K562 (cell line): ENCODE results near the gene TBP. TPM values are rescaled to one million over a fixed set of nuclear protein-coding genes. Genes with fewer than 3 reads are reported as not detected.

Experiments used
- BHLHE40 ChIP-seq: IDR thresholded peaks from 2 replicates; pipeline ENCODE4 v1.6.1; 2011; ENCODE audit warnings: low read length, improper control_type of control experiment
- CBFA2T3 ChIP-seq: fragments of 450-650 bp; IDR thresholded peaks from 2 replicates; pipeline ENCODE4 v1.6.1; 2017
- COPS2 ChIP-seq: fragments of 450-650 bp; conservative IDR thresholded peaks from 2 replicates; pipeline ENCODE4 v1.6.1; 2016; ENCODE audit warnings: mild to moderate bottlenecking, moderate library complexity
- HDAC3 ChIP-seq: fragments of 450-650 bp; IDR thresholded peaks from 2 replicates; pipeline ENCODE4 v1.6.1; 2018; ENCODE audit warnings: borderline replicate concordance, mild to moderate bottlenecking, moderate library complexity; ENCODE audit not compliant: partially characterized antibody
- POLR2H ChIP-seq: IDR thresholded peaks from 2 replicates; pipeline ENCODE4 v1.6.1; 2016; ENCODE audit warnings: missing genetic modification characterization, low read depth, mild to moderate bottlenecking, control low read depth, missing compliant biosample characterization, moderate library complexity
- THAP7 ChIP-seq: fragments of 250-450 bp; sonication (Bioruptor Pico); IDR thresholded peaks from 2 replicates; pipeline ENCODE4 v1.5.0; 2021
- USF2 ChIP-seq: sonication (generic); formaldehyde crosslinking; IDR thresholded peaks from 2 replicates; pipeline ENCODE4 v1.5.0; 2020; ENCODE audit warnings: missing genetic modification reagents
- ZNF212 ChIP-seq: fragments of 450-650 bp; formaldehyde crosslinking; IDR thresholded peaks from 2 replicates; pipeline ENCODE4 v1.4.0; 2020; ENCODE audit warnings: mild to moderate bottlenecking
- polyA plus RNA-seq, 8 experiments: library from polyadenylated mRNA; depleted of rRNA in 4 of 8; stranded (reverse) in 5 of 8; unstranded in 3 of 8; fragments of >200 nt; fragmentation: Nextera tagmentation in 2 of 8; fragmentation: Illumina TruSeq in 1 of 8; extraction: Ambion mirVana in 2 of 8; extraction: Trizol in 1 of 8; gene quantifications; 2 replicates each; pipeline versions ENCODE4 v1.2.1 to v1.2.3, GENCODE V29; 2011 to 2014; ENCODE audit warnings: inconsistent platforms in 1 of 8, missing spikeins in 1 of 8
- total RNA-seq, 7 experiments: library from RNA; depleted of rRNA in 6 of 7; stranded (reverse); fragments of >200 nt in 6 of 7; fragmentation: Illumina TruSeq in 2 of 7; extraction: Trizol in 2 of 7; gene quantifications; 2 replicates each; pipeline versions ENCODE4 v1.2.1 to v1.2.3, GENCODE V29; 2011 to 2021; ENCODE audit warnings: low replicate concordance in 1 of 7
- TF ChIP-seq, protein P1 (sequence below): sonication (generic); formaldehyde crosslinking; IDR thresholded peaks from 2 replicates; pipeline ENCODE4 v1.8.0; 2023; ENCODE audit warnings: mild to moderate bottlenecking, missing genetic modification reagents
- TF ChIP-seq, protein P2 (sequence below), 2 experiments: fragments of 450-650 bp; formaldehyde crosslinking in 1 of 2; IDR thresholded peaks; 2 replicates each; pipeline versions ENCODE4 v1.4.0 to v1.6.1; 2014 to 2020; ENCODE audit warnings: mild to moderate bottlenecking in 2 of 2, borderline replicate concordance in 1 of 2, low read depth in 1 of 2
- TF ChIP-seq, protein P3 (sequence below): sonication (generic); formaldehyde crosslinking; IDR thresholded peaks from 2 replicates; pipeline ENCODE4 v1.8.0; 2022; ENCODE audit warnings: mild to moderate bottlenecking, missing genetic modification reagents

Gene TBP
- total and polyA plus RNA-seq, 9 of the 15 experiments (the other 6 are each of a cell fraction or from before 2014, with no cell fraction given) = 28.5 to 86.1 (median 39.5) TPM

GRCh38 chr6:170510631-170511030 lies 43.5 kb upstream of the TBP start (continued):
- TF ChIP-seq, protein P1, sequence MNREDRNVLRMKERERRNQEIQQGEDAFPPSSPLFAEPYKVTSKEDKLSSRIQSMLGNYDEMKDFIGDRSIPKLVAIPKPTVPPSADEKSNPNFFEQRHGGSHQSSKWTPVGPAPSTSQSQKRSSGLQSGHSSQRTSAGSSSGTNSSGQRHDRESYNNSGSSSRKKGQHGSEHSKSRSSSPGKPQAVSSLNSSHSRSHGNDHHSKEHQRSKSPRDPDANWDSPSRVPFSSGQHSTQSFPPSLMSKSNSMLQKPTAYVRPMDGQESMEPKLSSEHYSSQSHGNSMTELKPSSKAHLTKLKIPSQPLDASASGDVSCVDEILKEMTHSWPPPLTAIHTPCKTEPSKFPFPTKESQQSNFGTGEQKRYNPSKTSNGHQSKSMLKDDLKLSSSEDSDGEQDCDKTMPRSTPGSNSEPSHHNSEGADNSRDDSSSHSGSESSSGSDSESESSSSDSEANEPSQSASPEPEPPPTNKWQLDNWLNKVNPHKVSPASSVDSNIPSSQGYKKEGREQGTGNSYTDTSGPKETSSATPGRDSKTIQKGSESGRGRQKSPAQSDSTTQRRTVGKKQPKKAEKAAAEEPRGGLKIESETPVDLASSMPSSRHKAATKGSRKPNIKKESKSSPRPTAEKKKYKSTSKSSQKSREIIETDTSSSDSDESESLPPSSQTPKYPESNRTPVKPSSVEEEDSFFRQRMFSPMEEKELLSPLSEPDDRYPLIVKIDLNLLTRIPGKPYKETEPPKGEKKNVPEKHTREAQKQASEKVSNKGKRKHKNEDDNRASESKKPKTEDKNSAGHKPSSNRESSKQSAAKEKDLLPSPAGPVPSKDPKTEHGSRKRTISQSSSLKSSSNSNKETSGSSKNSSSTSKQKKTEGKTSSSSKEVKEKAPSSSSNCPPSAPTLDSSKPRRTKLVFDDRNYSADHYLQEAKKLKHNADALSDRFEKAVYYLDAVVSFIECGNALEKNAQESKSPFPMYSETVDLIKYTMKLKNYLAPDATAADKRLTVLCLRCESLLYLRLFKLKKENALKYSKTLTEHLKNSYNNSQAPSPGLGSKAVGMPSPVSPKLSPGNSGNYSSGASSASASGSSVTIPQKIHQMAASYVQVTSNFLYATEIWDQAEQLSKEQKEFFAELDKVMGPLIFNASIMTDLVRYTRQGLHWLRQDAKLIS = no peak
- TF ChIP-seq, protein P2, sequence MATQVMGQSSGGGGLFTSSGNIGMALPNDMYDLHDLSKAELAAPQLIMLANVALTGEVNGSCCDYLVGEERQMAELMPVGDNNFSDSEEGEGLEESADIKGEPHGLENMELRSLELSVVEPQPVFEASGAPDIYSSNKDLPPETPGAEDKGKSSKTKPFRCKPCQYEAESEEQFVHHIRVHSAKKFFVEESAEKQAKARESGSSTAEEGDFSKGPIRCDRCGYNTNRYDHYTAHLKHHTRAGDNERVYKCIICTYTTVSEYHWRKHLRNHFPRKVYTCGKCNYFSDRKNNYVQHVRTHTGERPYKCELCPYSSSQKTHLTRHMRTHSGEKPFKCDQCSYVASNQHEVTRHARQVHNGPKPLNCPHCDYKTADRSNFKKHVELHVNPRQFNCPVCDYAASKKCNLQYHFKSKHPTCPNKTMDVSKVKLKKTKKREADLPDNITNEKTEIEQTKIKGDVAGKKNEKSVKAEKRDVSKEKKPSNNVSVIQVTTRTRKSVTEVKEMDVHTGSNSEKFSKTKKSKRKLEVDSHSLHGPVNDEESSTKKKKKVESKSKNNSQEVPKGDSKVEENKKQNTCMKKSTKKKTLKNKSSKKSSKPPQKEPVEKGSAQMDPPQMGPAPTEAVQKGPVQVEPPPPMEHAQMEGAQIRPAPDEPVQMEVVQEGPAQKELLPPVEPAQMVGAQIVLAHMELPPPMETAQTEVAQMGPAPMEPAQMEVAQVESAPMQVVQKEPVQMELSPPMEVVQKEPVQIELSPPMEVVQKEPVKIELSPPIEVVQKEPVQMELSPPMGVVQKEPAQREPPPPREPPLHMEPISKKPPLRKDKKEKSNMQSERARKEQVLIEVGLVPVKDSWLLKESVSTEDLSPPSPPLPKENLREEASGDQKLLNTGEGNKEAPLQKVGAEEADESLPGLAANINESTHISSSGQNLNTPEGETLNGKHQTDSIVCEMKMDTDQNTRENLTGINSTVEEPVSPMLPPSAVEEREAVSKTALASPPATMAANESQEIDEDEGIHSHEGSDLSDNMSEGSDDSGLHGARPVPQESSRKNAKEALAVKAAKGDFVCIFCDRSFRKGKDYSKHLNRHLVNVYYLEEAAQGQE (IDR thresholded peaks at IDR 0.05; ENCODE audit: borderline replicate concordance) = no peak
- TF ChIP-seq, protein P2 (CRISPR knock-in tag; IDR thresholded peaks at IDR 0.05; ENCODE audit: low read depth) = no peak
- TF ChIP-seq CBFA2T3 = peak; percentile 60
- peak; percentile 5; the same call in 1 of the 2 replicates for TF ChIP-seq USF2 (CRISPR knock-in tag)
- TF ChIP-seq ZNF212 = no peak
- TF ChIP-seq THAP7 = no peak
- TF ChIP-seq COPS2 = no peak
- TF ChIP-seq POLR2H (tag) = no peak
- TF ChIP-seq, protein P3, sequence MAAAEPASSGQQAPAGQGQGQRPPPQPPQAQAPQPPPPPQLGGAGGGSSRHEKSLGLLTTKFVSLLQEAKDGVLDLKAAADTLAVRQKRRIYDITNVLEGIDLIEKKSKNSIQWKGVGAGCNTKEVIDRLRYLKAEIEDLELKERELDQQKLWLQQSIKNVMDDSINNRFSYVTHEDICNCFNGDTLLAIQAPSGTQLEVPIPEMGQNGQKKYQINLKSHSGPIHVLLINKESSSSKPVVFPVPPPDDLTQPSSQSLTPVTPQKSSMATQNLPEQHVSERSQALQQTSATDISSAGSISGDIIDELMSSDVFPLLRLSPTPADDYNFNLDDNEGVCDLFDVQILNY = no peak
- TF ChIP-seq BHLHE40 = no peak
- no peak for TF ChIP-seq HDAC3
